Measurements from ENCODE around the gene WDR37. TPM values are rescaled to one million over a fixed set of nuclear protein-coding genes. Genes with fewer than 3 reads are reported as not detected.
"Not testable (repeated sequence)": the region's sequence is repeated elsewhere in the genome, so short reads cannot be mapped to it uniquely, and the experiment has no call there.

Gene WDR37
- total and polyA plus RNA-seq, 2 experiments from 2014 or later, result 13.7 to 16.5 TPM

GRCh38 chr10:1158066-1158465 is 101.9 kb downstream of the WDR37 start:
- TF ChIP-seq EZH2 (IDR thresholded peaks at IDR 0.05; ENCODE audit: insufficient read depth, poor library complexity, severe bottlenecking) (no peak), EZH2phosphoT487 (IDR thresholded peaks at IDR 0.05; ENCODE audit: insufficient read depth, low read depth) (no peak)
- Histone ChIP-seq H3K9me3 (ENCODE audit: low read depth) (no peaks in the 10 kb centered on the region), H3K9me2 (ENCODE audit: insufficient read depth) (no peaks in the 10 kb centered on the region), H3K9ac (no peak overlapping the region), H3F3A (ENCODE audit: insufficient read depth) (no peaks in the 10 kb centered on the region), H4K20me1 (ENCODE audit: insufficient read depth) (no peaks in the 10 kb centered on the region), H3K27me3 (replicated peaks; ENCODE audit: insufficient read depth) (peaks cover 9% of the 10 kb centered on the region), H3K79me2 (ENCODE audit: insufficient read depth) (no peaks in the 10 kb centered on the region), H3K4me2 (ENCODE audit: unreplicated experiment) (no peak overlapping the region), H2AFZ (no peak overlapping the region), H3K36me3 (ENCODE audit: low read depth) (no peaks in the 10 kb centered on the region), H3K4me3 (no peak overlapping the region), H3K4me1 (ENCODE audit: insufficient read depth) (no peaks in the 10 kb centered on the region), H3K27ac (no peak overlapping the region)
- DNase-seq, result no peak
- 46 to 47% methylated on average over 12 of the region's 12 CpGs for WGBS, 2 experiments (ENCODE audit: low coverage in 1 of 2, low lambda C conversion rate in 2 of 2, missing lambda C conversion rate in 2 of 2)
- in situ Hi-C loops (cut with MboI), result no loop called here

GRCh38 chr10:1158536-1158935 is 102.4 kb downstream of the WDR37 start:
- H3K4me1 ChIP-seq (ENCODE audit: insufficient read depth); H3K4me3 ChIP-seq; H2AFZ ChIP-seq; H3K4me2 ChIP-seq (ENCODE audit: unreplicated experiment); H3K79me2 ChIP-seq (ENCODE audit: insufficient read depth); H3K9me2 ChIP-seq (ENCODE audit: insufficient read depth); H3K9ac ChIP-seq; H3K9me3 ChIP-seq (ENCODE audit: low read depth); DNase-seq; H3F3A ChIP-seq (ENCODE audit: insufficient read depth); H4K20me1 ChIP-seq (ENCODE audit: insufficient read depth); in situ Hi-C loops (cut with MboI); H3K27me3 ChIP-seq (replicated peaks; ENCODE audit: insufficient read depth); H3K27ac ChIP-seq; H3K36me3 ChIP-seq (ENCODE audit: low read depth): not testable (repeated sequence)
- 59 to 63% methylated on average over 10 of the region's 10 CpGs for WGBS, 2 experiments (ENCODE audit: low coverage in 1 of 2, low lambda C conversion rate in 2 of 2, missing lambda C conversion rate in 2 of 2)

GRCh38 chr10:1159131-1160061 is 103.2 kb downstream of the WDR37 start:
- H3K36me3 ChIP-seq (ENCODE audit: low read depth), result no peaks in the 10 kb centered on the region
- 70 to 73% methylated on average over 50 to 59 of the region's 59 CpGs for WGBS, 2 experiments (ENCODE audit: low coverage in 1 of 2, low lambda C conversion rate in 2 of 2, missing lambda C conversion rate in 2 of 2)
- H3K4me3 ChIP-seq, result no peak overlapping the region
- H4K20me1 ChIP-seq (ENCODE audit: insufficient read depth), result no peaks in the 10 kb centered on the region
- no peaks in the 10 kb centered on the region for H3F3A ChIP-seq (ENCODE audit: insufficient read depth)
- no peaks in the 10 kb centered on the region for H3K9me2 ChIP-seq (ENCODE audit: insufficient read depth)
- H3K27me3 ChIP-seq (replicated peaks; ENCODE audit: insufficient read depth), result peaks cover 3% of the 10 kb centered on the region; the same call in 1 of the 2 replicates
- no peak for DNase-seq
- H3K4me1 ChIP-seq (ENCODE audit: insufficient read depth), result no peaks in the 10 kb centered on the region
- no peak for TF ChIP-seq EZH2phosphoT487 (IDR thresholded peaks at IDR 0.05; ENCODE audit: insufficient read depth, low read depth)
- H3K9me3 ChIP-seq (ENCODE audit: low read depth), result no peaks in the 10 kb centered on the region
- no peak overlapping the region for H3K27ac ChIP-seq
- no peak overlapping the region for H2AFZ ChIP-seq
- in situ Hi-C loops (cut with MboI), result no loop called here
- H3K4me2 ChIP-seq (ENCODE audit: unreplicated experiment), result no peak overlapping the region
- no peak overlapping the region for H3K9ac ChIP-seq
- H3K79me2 ChIP-seq (ENCODE audit: insufficient read depth), result no peaks in the 10 kb centered on the region

- Histone ChIP-seq H4K20me1 (ENCODE audit: insufficient read depth) (no peaks in the 10 kb centered on the region), H3K9me2 (ENCODE audit: insufficient read depth) (no peaks in the 10 kb centered on the region), H3K36me3 (ENCODE audit: low read depth) (no peaks in the 10 kb centered on the region), H3K27me3 (replicated peaks; ENCODE audit: insufficient read depth) (no peaks in the 10 kb centered on the region), H3K4me3 (no peak overlapping the region), H3F3A (ENCODE audit: insufficient read depth) (no peaks in the 10 kb centered on the region), H2AFZ (no peak overlapping the region), H3K9me3 (ENCODE audit: low read depth) (no peaks in the 10 kb centered on the region), H3K27ac (no peak overlapping the region), H3K4me2 (ENCODE audit: unreplicated experiment) (no peak overlapping the region), H3K9ac (no peak overlapping the region), H3K4me1 (ENCODE audit: insufficient read depth) (no peaks in the 10 kb centered on the region), H3K79me2 (ENCODE audit: insufficient read depth) (no peaks in the 10 kb centered on the region)
- in situ Hi-C loops (cut with MboI), result no loop called here
- DNase-seq, result no peak
- WGBS, 2 experiments (ENCODE audit: low coverage in 1 of 2, low lambda C conversion rate in 2 of 2, missing lambda C conversion rate in 2 of 2), result 47 to 52% methylated on average over 25 of the region's 25 CpGs
- TF ChIP-seq EZH2 (IDR thresholded peaks at IDR 0.05; ENCODE audit: insufficient read depth, poor library complexity, severe bottlenecking) (no peak), EZH2phosphoT487 (IDR thresholded peaks at IDR 0.05; ENCODE audit: insufficient read depth, low read depth) (no peak)
Measured at GRCh38 chr10:1160561-1161314, 104.6 kb downstream of the WDR37 start.

GRCh38 chr10:1161315-1161673 is 105.1 kb downstream of the WDR37 start:
- WGBS, 2 experiments (ENCODE audit: low coverage in 1 of 2, low lambda C conversion rate in 2 of 2, missing lambda C conversion rate in 2 of 2), result 26 to 37% methylated on average over 5 of the region's 5 CpGs
- in situ Hi-C loops (cut with MboI); H3K9ac ChIP-seq: not testable (repeated sequence)

More at GRCh38 chr10:1161315-1161673, 105.1 kb downstream of the WDR37 start:
- H3K9me2 ChIP-seq (ENCODE audit: insufficient read depth); H3K4me2 ChIP-seq (ENCODE audit: unreplicated experiment); DNase-seq; H3K79me2 ChIP-seq (ENCODE audit: insufficient read depth); H3K36me3 ChIP-seq (ENCODE audit: low read depth); H4K20me1 ChIP-seq (ENCODE audit: insufficient read depth); H2AFZ ChIP-seq; H3F3A ChIP-seq (ENCODE audit: insufficient read depth); H3K27me3 ChIP-seq (replicated peaks; ENCODE audit: insufficient read depth); H3K9me3 ChIP-seq (ENCODE audit: low read depth); H3K4me3 ChIP-seq; H3K4me1 ChIP-seq (ENCODE audit: insufficient read depth); H3K27ac ChIP-seq: not testable (repeated sequence)

Data from GM23248 (cell line).